Endothelial cell of umbilical vein (primary cell): ENCODE measurements around the gene P2RX3. TPM values are rescaled to one million over a fixed set of nuclear protein-coding genes. Genes with fewer than 3 reads are reported as not detected.

Experiments used
- BruUV-seq: library from RNA; stranded (reverse); fragments of 400-500 nt; replicated peaks from 2 replicates; lab custom pipeline; 2021; lab: Mats Ljungman, UMichigan
- CTCF ChIA-PET: fragments of 300-600, 350-600 bp; sonication (Branson Sonifier 250); formaldehyde crosslinking; loops from one replicate; lab custom pipeline; 2021; ENCODE audit warnings: antibody characterized with exemption, inconsistent platforms; lab: Charles Lee
- POLR2A ChIA-PET: fragments of 300-600, 350-600 bp; sonication (Branson Sonifier 250); formaldehyde crosslinking; loops from one replicate; lab custom pipeline; 2021; ENCODE audit warnings: antibody characterized with exemption, inconsistent platforms; lab: Charles Lee
- DNase-seq: peaks from one replicate; pipeline ENCODE4 v3.0.0-alpha.2; 2011; ENCODE audit warnings: low read depth, low spot score
- FAIRE-seq: peaks from 2 replicates; lab custom pipeline; 2011; peaks lifted over from hg19 to GRCh38; lab: Jason Lieb, UNC
- H2AFZ ChIP-seq: 2 replicates; pipeline ENCODE4 v1.6.0; 2012; ENCODE audit warnings: low read depth, low read length, control low read depth, inconsistent platforms
- H3K27ac ChIP-seq: 2 replicates; pipeline ENCODE4 v1.5.1; 2011; ENCODE audit warnings: low read depth, mild to moderate bottlenecking, control low read depth, low read length, moderate library complexity; ENCODE audit not compliant: insufficient read depth
- H3K27me3 ChIP-seq, 2 experiments: 2 replicates each; pipeline versions ENCODE4 v1.6.0 to v1.6.1; 2011; ENCODE audit warnings: low read length in 2 of 2, mixed read lengths in 1 of 2; ENCODE audit not compliant: control insufficient read depth in 2 of 2, insufficient read depth in 2 of 2
- H3K36me3 ChIP-seq, 2 experiments: 2 replicates in 1 of 2; 3 replicates in 1 of 2; pipeline ENCODE4 v1.5.1; 2011; ENCODE audit warnings: low read length in 2 of 2, mild to moderate bottlenecking in 1 of 2, moderate library complexity in 1 of 2; ENCODE audit not compliant: control insufficient read depth in 2 of 2, insufficient read depth in 2 of 2; ENCODE audit errors: extremely low read depth in 1 of 2
- H3K4me1 ChIP-seq: 3 replicates; pipeline ENCODE4 v1.5.1; 2011; ENCODE audit warnings: mild to moderate bottlenecking, low read length; ENCODE audit not compliant: control insufficient read depth, insufficient read depth; ENCODE audit errors: extremely low read depth
- H3K4me2 ChIP-seq: 2 replicates; pipeline ENCODE4 v1.6.1; 2011; ENCODE audit warnings: low read length, control low read depth, mixed read lengths; ENCODE audit not compliant: insufficient read depth
- H3K4me3 ChIP-seq, 3 experiments: fragments of 200-600 bp in 1 of 3; sonication (generic), shearing (Covaris generic) in 1 of 3; replicated peaks in 1 of 3; 2 replicates each; pipeline ENCODE4 v1.5.1; 2011 to 2016; ENCODE audit warnings: control low read depth in 3 of 3, low read length in 3 of 3, mild to moderate bottlenecking in 2 of 3, inconsistent platforms in 1 of 3, low read depth in 1 of 3, moderate library complexity in 1 of 3; ENCODE audit not compliant: insufficient read depth in 1 of 3
- H3K79me2 ChIP-seq: 2 replicates; pipeline ENCODE4 v1.6.0; 2012; ENCODE audit warnings: low read length, inconsistent platforms; ENCODE audit not compliant: control insufficient read depth, insufficient read depth
- H3K9ac ChIP-seq: replicated peaks from 2 replicates; pipeline ENCODE3; 2011; ENCODE audit warnings: low read length, control low read depth; ENCODE audit not compliant: insufficient read depth; ENCODE audit errors: extremely low read depth
- H3K9me1 ChIP-seq: replicated peaks from 3 replicates; pipeline ENCODE4 v1.6.0; 2011; ENCODE audit warnings: mild to moderate bottlenecking, low read length; ENCODE audit not compliant: control insufficient read depth, insufficient read depth; ENCODE audit errors: extremely low read depth
- H3K9me3 ChIP-seq: replicated peaks from 2 replicates; pipeline ENCODE4 v1.5.1; 2012; ENCODE audit warnings: low read length, inconsistent platforms; ENCODE audit not compliant: control insufficient read depth, insufficient read depth
- H4K20me1 ChIP-seq: replicated peaks from 2 replicates; pipeline ENCODE3; 2011; ENCODE audit warnings: mild to moderate bottlenecking, low read length; ENCODE audit not compliant: control insufficient read depth, insufficient read depth; ENCODE audit errors: extremely low read depth
- CTCF ChIP-seq, 2 donors: IDR thresholded peaks; 1 replicate in 1 of 2; 2 replicates in 1 of 2; pipeline ENCODE4 v1.5.1; 2011; ENCODE audit warnings: low read length in 2 of 2, mild to moderate bottlenecking in 2 of 2, moderate library complexity in 2 of 2, control low read depth in 1 of 2, inconsistent platforms in 1 of 2, low read depth in 1 of 2; ENCODE audit not compliant: insufficient read depth in 1 of 2; ENCODE audit errors: extremely low read depth in 1 of 2
- EZH2 ChIP-seq: IDR thresholded peaks from 2 replicates; pipeline ENCODE4 v1.6.1; 2012; ENCODE audit warnings: borderline replicate concordance, low read depth, mild to moderate bottlenecking, moderate library complexity, low read length, inconsistent platforms; ENCODE audit not compliant: severe bottlenecking
- FOS ChIP-seq: IDR thresholded peaks from 2 replicates; pipeline ENCODE4 v1.6.1; 2011; ENCODE audit warnings: mild to moderate bottlenecking, low read length, moderate library complexity, borderline replicate concordance; ENCODE audit not compliant: insufficient read depth
- GATA2 ChIP-seq: IDR thresholded peaks from 2 replicates; pipeline ENCODE4 v1.7.0; 2011; ENCODE audit warnings: low read depth, mild to moderate bottlenecking, moderate library complexity, mixed read lengths, low read length; ENCODE audit not compliant: insufficient read length, insufficient read depth
- JUN ChIP-seq: IDR thresholded peaks from 2 replicates; pipeline ENCODE4 v1.6.1; 2011; ENCODE audit warnings: borderline replicate concordance, low read depth; ENCODE audit not compliant: insufficient read length, insufficient read depth
- MAX ChIP-seq: IDR thresholded peaks from 2 replicates; pipeline ENCODE4 v1.6.1; 2011; ENCODE audit not compliant: insufficient read depth, insufficient read length
- MYC ChIP-seq: IDR thresholded peaks from one replicate; pipeline ENCODE4 v1.6.1; 2011; ENCODE audit warnings: mild to moderate bottlenecking, low read depth, low read length
- POLR2A ChIP-seq: IDR thresholded peaks from 2 replicates; pipeline ENCODE4 v1.6.1; 2012; ENCODE audit warnings: low read depth, mild to moderate bottlenecking, control low read depth, low read length
- POLR2AphosphoS5 ChIP-seq: IDR thresholded peaks from 2 replicates; pipeline ENCODE4 v1.6.1; 2012; ENCODE audit warnings: low read depth, mild to moderate bottlenecking, control low read depth, low read length, moderate library complexity; ENCODE audit not compliant: insufficient read depth
- dilution Hi-C: fragments of 300-500 bp; cut with MboI; formaldehyde crosslinking; loops from one replicate; pipeline ENCODE4 v1.15.0; 2019; ENCODE audit warnings: low sequenced_read_pairs; ENCODE audit not compliant: extremely low pct_ligation_motif_present
- intact Hi-C: fragments of 100-400 bp; cut with micrococcal nuclease; formaldehyde crosslinking; loops from one replicate; pipeline ENCODE4 v1.10.0; 2022
- polyA plus RNA-seq, 4 experiments: library from polyadenylated mRNA; depleted of rRNA in 3 of 4; stranded (reverse) in 3 of 4; unstranded in 1 of 4; fragments of >200 nt; gene quantifications; 2 replicates each; pipeline versions ENCODE4 v1.2.1 to v1.2.3, GENCODE V29; 2011 to 2012; ENCODE audit warnings: missing spikeins in 1 of 4
- total RNA-seq: library from RNA; stranded (reverse); gene quantifications from 2 replicates; pipeline ENCODE4 v1.2.3, GENCODE V29; 2021

P2RX3 gene
- total and polyA plus RNA-seq, 2 donors (not counting 3 experiments of a cell fraction or from before 2014, with no cell fraction given) = not detected

- Histone ChIP-seq H2AFZ (no peak overlapping the region), H3K4me2 (no peak overlapping the region), H3K4me1 (peaks cover 5% of the 10 kb centered on the region), H3K27ac (no peak overlapping the region), H3K36me3 (peaks cover 9 to 52% of the 10 kb centered on the region in 2 experiments), H3K4me3 (no peak overlapping the region), H4K20me1 (no peaks in the 10 kb centered on the region), H3K9me1 (no peaks in the 10 kb centered on the region), H3K9me3 (no peaks in the 10 kb centered on the region), H3K9ac (no peak overlapping the region), H3K27me3 (no peaks in the 10 kb centered on the region), H3K79me2 (no peaks in the 10 kb centered on the region)
- FAIRE-seq (no peak), DNase-seq (no peak)
- dilution Hi-C loops = no loop called here
- intact Hi-C loops = loop anchor here (10.0 kb wide), 1 partner anchor 1259 kb away; the partner anchor contains the start of genes LPXN and ZFP91
- TF ChIP-seq MAX (no peak), FOS (no peak), JUN (no peak), POLR2A (no peak), EZH2 (no peak), CTCF (IDR thresholded peaks at IDR 0.05; ENCODE audit: extremely low read depth in 1 of 2, insufficient read depth in 1 of 2, low read depth in 1 of 2, low read length in 2 of 2) (no peak), GATA2 (no peak), POLR2AphosphoS5 (no peak), MYC (no peak)
- POLR2A ChIA-PET = interaction anchor here (0.6 to 1.2 kb wide), 2 partner anchors 27 to 1768 kb away, joined by 5 read pairs; no protein-coding TSS in a partner anchor
- CTCF ChIA-PET = interaction anchor here (2.6 kb wide), 1 partner anchor 9 kb away, joined by 6 read pairs; the partner anchor contains the start of gene TNKS1BP1
- BruUV-seq = no TSS peak
These were observed 22.1 kb upstream of the P2RX3 start for GRCh38 chr11:57316017-57316416.
